Measurements from ENCODE around the gene LMBRD2.
"Not testable (repeated sequence)": the region's sequence is repeated elsewhere in the genome, so short reads cannot be mapped to it uniquely, and the experiment has no call there.

The LMBRD2 gene

GRCh38 chr5:36146390-36146789, 5.3 kb downstream of the LMBRD2 start:
- no peak overlapping the region for H3K4me3 ChIP-seq (ENCODE audit: control insufficient read depth, low read depth, low read length)
- no peak for TF ChIP-seq CTCF (IDR thresholded peaks at IDR 0.05; ENCODE audit: control insufficient read depth, insufficient read depth, low read depth, low read length, missing control alignments)
- no peak for DNase-seq (ENCODE audit: low read depth)

- DNase-seq (ENCODE audit: low read depth): no peak
- no peak overlapping the region for H3K4me3 ChIP-seq (ENCODE audit: control insufficient read depth, low read depth, low read length)
- TF ChIP-seq CTCF (IDR thresholded peaks at IDR 0.05; ENCODE audit: control insufficient read depth, insufficient read depth, low read depth, low read length, missing control alignments): no peak
Observed at GRCh38 chr5:36145311-36145710, 6.4 kb downstream of the LMBRD2 start.

GRCh38 chr5:36138900-36139683, 12.6 kb downstream of the LMBRD2 start:
- H3K4me3 ChIP-seq (ENCODE audit: control insufficient read depth, low read depth, low read length): no peak overlapping the region
- TF ChIP-seq CTCF (IDR thresholded peaks at IDR 0.05; ENCODE audit: control insufficient read depth, insufficient read depth, low read depth, low read length, missing control alignments): no peak
- no peak for DNase-seq (ENCODE audit: low read depth)

GRCh38 chr5:36136581-36136980, 15.1 kb downstream of the LMBRD2 start:
- H3K4me3 ChIP-seq (ENCODE audit: control insufficient read depth, low read depth, low read length): no peak overlapping the region
- no peak for DNase-seq (ENCODE audit: low read depth)
- no peak for TF ChIP-seq CTCF (IDR thresholded peaks at IDR 0.05; ENCODE audit: control insufficient read depth, insufficient read depth, low read depth, low read length, missing control alignments)

- TF ChIP-seq CTCF (IDR thresholded peaks at IDR 0.05; ENCODE audit: control insufficient read depth, insufficient read depth, low read depth, low read length, missing control alignments): no peak
- no peak for DNase-seq (ENCODE audit: low read depth)
- H3K4me3 ChIP-seq (ENCODE audit: control insufficient read depth, low read depth, low read length): no peak overlapping the region
Observed at GRCh38 chr5:36135988-36136387, 15.7 kb downstream of the LMBRD2 start.

GRCh38 chr5:36133009-36133408, 18.7 kb downstream of the LMBRD2 start:
- DNase-seq (ENCODE audit: low read depth); H3K4me3 ChIP-seq (ENCODE audit: control insufficient read depth, low read depth, low read length): not testable (repeated sequence)

- not testable (repeated sequence) for DNase-seq (ENCODE audit: low read depth); H3K4me3 ChIP-seq (ENCODE audit: control insufficient read depth, low read depth, low read length)
Observed at GRCh38 chr5:36129666-36130065, 22.0 kb downstream of the LMBRD2 start.

GRCh38 chr5:36128795-36129194, 22.9 kb downstream of the LMBRD2 start:
- no peak overlapping the region for H3K4me3 ChIP-seq (ENCODE audit: control insufficient read depth, low read depth, low read length)
- DNase-seq (ENCODE audit: low read depth): no peak
- no peak for TF ChIP-seq CTCF (IDR thresholded peaks at IDR 0.05; ENCODE audit: control insufficient read depth, insufficient read depth, low read depth, low read length, missing control alignments)

Measured in AG09309 (cell line).